Measurements from ENCODE around the gene RC3H1.

RC3H1 gene

GRCh38 chr1:174017231-174017970 lies 4.8 kb downstream of the RC3H1 start:
- no peak for TF ChIP-seq CREB1 (IDR thresholded peaks at IDR 0.05; ENCODE audit: low read depth)
- TF ChIP-seq TEAD4 (IDR thresholded peaks at IDR 0.05): no peak
- no peak for TF ChIP-seq TCF12 (IDR thresholded peaks at IDR 0.05; ENCODE audit: low read depth)
- no peak for TF ChIP-seq FOXM1 (IDR thresholded peaks at IDR 0.05; ENCODE audit: borderline replicate concordance, low read depth)
- TF ChIP-seq CEBPB (IDR thresholded peaks at IDR 0.05): no peak
- TF ChIP-seq, protein P1, sequence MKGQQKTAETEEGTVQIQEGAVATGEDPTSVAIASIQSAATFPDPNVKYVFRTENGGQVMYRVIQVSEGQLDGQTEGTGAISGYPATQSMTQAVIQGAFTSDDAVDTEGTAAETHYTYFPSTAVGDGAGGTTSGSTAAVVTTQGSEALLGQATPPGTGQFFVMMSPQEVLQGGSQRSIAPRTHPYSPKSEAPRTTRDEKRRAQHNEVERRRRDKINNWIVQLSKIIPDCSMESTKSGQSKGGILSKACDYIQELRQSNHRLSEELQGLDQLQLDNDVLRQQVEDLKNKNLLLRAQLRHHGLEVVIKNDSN (IDR thresholded peaks at IDR 0.05): no peak
- TF ChIP-seq RAD21 (IDR thresholded peaks at IDR 0.05; ENCODE audit: low read depth): no peak
- TF ChIP-seq YY1 (IDR thresholded peaks at IDR 0.05; ENCODE audit: low read depth): no peak
- no peak for TF ChIP-seq EGR1 (IDR thresholded peaks at IDR 0.05)
- no peak for TF ChIP-seq ZBTB7A (IDR thresholded peaks at IDR 0.05; ENCODE audit: low read depth)
- no peak for TF ChIP-seq REST (IDR thresholded peaks at IDR 0.05; ENCODE audit: low read depth)
- TF ChIP-seq NFIC (IDR thresholded peaks at IDR 0.05): no peak

GRCh38 chr1:174013864-174014418 lies 8.2 kb downstream of the RC3H1 start:
- no peak for TF ChIP-seq FOXM1 (IDR thresholded peaks at IDR 0.05; ENCODE audit: borderline replicate concordance, low read depth)

DNA sequence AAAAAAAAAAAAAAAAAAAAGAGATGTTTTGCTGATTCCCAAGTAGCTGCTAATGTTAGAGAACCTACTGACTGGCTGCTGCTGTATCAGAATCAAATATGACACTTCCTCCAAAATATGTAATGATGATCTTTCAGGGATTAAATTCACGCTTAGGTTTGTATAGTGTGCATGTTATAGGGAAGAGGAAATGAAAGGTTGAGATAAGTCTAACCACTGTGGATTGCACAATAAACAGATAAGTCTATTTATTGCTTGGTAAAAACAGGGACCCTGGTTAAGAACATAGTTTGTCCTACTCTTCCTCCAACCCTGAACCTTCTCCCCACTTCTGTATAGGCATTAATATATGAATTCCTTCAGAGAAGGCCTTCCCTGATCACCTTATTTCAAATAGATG lies 13.2 kb downstream of the RC3H1 start:
- TF ChIP-seq EP300 (IDR thresholded peaks at IDR 0.05; ENCODE audit: borderline replicate concordance): no peak
- TF ChIP-seq ZBTB7A (IDR thresholded peaks at IDR 0.05; ENCODE audit: low read depth): no peak
- TF ChIP-seq NFIC (IDR thresholded peaks at IDR 0.05): no peak
- TF ChIP-seq TAF1 (IDR thresholded peaks at IDR 0.05; ENCODE audit: low read depth): no peak
- TF ChIP-seq REST (IDR thresholded peaks at IDR 0.05; ENCODE audit: low read depth): no peak
- TF ChIP-seq, protein P1 (IDR thresholded peaks at IDR 0.05): no peak
- no peak for TF ChIP-seq CREB1 (IDR thresholded peaks at IDR 0.05; ENCODE audit: low read depth)
- TF ChIP-seq, protein P2, sequence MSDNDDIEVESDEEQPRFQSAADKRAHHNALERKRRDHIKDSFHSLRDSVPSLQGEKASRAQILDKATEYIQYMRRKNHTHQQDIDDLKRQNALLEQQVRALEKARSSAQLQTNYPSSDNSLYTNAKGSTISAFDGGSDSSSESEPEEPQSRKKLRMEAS (IDR thresholded peaks at IDR 0.05): no peak
- no peak for TF ChIP-seq EGR1 (IDR thresholded peaks at IDR 0.05)

DNA sequence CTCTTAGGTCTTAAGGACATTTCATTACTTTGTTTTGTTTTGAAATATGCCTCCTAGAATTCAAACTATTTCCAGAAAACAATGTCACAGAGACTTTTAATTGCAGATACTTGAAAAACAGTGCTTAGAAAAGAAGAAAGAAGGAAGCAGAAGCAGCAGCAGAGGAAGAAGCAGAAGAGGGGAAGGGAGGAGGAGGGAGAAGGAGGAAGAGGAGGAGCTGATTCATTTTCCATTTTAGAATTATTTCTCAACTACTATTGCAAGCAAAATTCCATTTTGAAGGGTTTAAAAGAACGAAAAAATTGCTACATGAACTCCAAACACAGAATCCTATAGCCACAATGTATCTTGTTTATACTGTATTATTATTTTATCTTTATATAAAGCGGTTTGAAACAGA lies 13.9 kb downstream of the RC3H1 start:
- TF ChIP-seq YY1 (IDR thresholded peaks at IDR 0.05; ENCODE audit: low read depth): no peak

DNA sequence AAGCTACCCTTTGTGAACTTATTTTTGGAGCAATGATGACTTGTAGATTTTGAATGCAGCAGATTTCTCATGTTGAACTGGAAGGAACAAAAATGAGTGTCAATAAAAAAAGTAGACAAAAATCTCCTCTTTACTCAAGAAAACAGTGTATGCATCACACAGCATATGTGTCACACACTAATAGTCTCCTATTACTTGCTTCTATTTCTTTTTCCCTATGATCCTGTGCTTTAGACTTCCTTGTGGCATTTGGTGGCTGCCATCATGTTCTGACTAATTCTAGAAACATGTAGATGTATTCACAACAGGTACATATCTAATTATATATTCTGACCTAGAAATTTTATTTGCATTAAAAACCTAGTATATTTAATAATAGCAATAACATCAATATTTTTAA lies 14.3 kb downstream of the RC3H1 start:
- TF ChIP-seq CREB1 (IDR thresholded peaks at IDR 0.05; ENCODE audit: low read depth): no peak
- no peak for TF ChIP-seq NFIC (IDR thresholded peaks at IDR 0.05)
- TF ChIP-seq YY1 (IDR thresholded peaks at IDR 0.05; ENCODE audit: low read depth): no peak
- TF ChIP-seq FOXM1 (IDR thresholded peaks at IDR 0.05; ENCODE audit: borderline replicate concordance, low read depth): no peak
- TF ChIP-seq TCF12 (IDR thresholded peaks at IDR 0.05; ENCODE audit: low read depth): no peak

DNA sequence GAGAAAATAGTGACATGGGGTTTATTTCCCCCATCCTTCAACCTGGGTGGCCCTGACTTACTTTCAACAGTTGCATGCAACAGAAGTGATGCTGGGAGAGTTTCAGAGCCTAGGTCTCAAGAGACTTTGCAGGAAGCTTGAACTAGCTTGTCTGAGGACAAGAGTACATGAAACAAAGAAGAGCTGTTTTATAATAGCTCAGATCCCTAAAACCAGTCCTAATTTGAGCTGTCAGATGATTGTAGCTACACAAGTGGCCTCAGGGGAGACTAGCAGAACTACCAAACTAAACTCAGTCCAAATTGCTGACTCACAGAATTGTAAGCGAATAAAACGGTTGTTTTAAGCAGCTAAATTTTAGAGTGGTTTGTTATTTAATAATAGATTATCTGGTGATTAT lies 17.1 kb downstream of the RC3H1 start:
- no peak for TF ChIP-seq ZBTB7A (IDR thresholded peaks at IDR 0.05; ENCODE audit: low read depth)
- no peak for TF ChIP-seq REST (IDR thresholded peaks at IDR 0.05; ENCODE audit: low read depth)
- TF ChIP-seq TCF12 (IDR thresholded peaks at IDR 0.05; ENCODE audit: low read depth): no peak
- TF ChIP-seq EP300 (IDR thresholded peaks at IDR 0.05; ENCODE audit: borderline replicate concordance): no peak
- TF ChIP-seq, protein P1 (IDR thresholded peaks at IDR 0.05): no peak
- TF ChIP-seq EGR1 (IDR thresholded peaks at IDR 0.05): no peak
- TF ChIP-seq, protein P2 (IDR thresholded peaks at IDR 0.05): no peak
- TF ChIP-seq TAF1 (IDR thresholded peaks at IDR 0.05; ENCODE audit: low read depth): no peak
- no peak for TF ChIP-seq CEBPB (IDR thresholded peaks at IDR 0.05)
